Lower leg skin (tissue), 3 donors: Measurements from ENCODE around the gene LRP1.

Source experiments
- CTCF ChIP-seq, 3 donors: fragments of 450-650 bp; IDR thresholded peaks; one replicate each; pipeline ENCODE4 v1.5.1; 2016; ENCODE audit warnings: antibody characterized with exemption in 3 of 3, mild to moderate bottlenecking in 3 of 3, moderate library complexity in 2 of 3
- POLR2A ChIP-seq, 2 donors: fragments of 450-650 bp; IDR thresholded peaks; one replicate each; pipeline ENCODE4 v1.6.1; 2016 to 2017; ENCODE audit warnings: antibody characterized with exemption in 2 of 2, mild to moderate bottlenecking in 1 of 2, moderate library complexity in 1 of 2

GRCh38 chr12:57143454-57143853 lies 15.2 kb downstream of the LRP1 start:
- TF ChIP-seq CTCF (IDR thresholded peaks at IDR 0.05), result no peak
- no peak for TF ChIP-seq POLR2A (IDR thresholded peaks at IDR 0.05)
